Psoas muscle (tissue), 8 donors: ENCODE results near the gene FSIP2. TPM values are rescaled to one million over a fixed set of nuclear protein-coding genes. Genes with fewer than 3 reads are reported as not detected.

ENCODE experiments used
- ATAC-seq, 4 donors: fragments of 200-7000 bp; cut with Tn5 transposase; one replicate each; pipeline ENCODE4 v1.9.1; 2020; ENCODE audit warnings: moderate library complexity in 3 of 4, mild to moderate bottlenecking in 2 of 4
- DNase-seq, 2 donors: peaks; one replicate each; pipeline ENCODE4 v3.0.0-alpha.2; 2020
- H3K27ac ChIP-seq: fragments of 200-600 bp; one replicate; pipeline ENCODE4 v1.8.0; 2022
- H3K27me3 ChIP-seq, 3 donors: fragments of 200-600 bp in 1 of 3; one replicate each; pipeline versions ENCODE4 v1.6.1 to v1.8.0; 2013 to 2022; ENCODE audit warnings: low read length in 2 of 3, mild to moderate bottlenecking in 2 of 3, moderate library complexity in 1 of 3; ENCODE audit not compliant: insufficient read depth in 3 of 3
- H3K36me3 ChIP-seq, 2 donors: fragments of 200-600 bp in 1 of 2; one replicate each; pipeline versions ENCODE4 v1.6.1 to v1.8.0; 2013 to 2022; ENCODE audit warnings: low read depth in 1 of 2, mild to moderate bottlenecking in 1 of 2, moderate library complexity in 1 of 2; ENCODE audit not compliant: insufficient read depth in 1 of 2
- H3K4me1 ChIP-seq: fragments of 200-600 bp; one replicate; pipeline ENCODE4 v1.8.0; 2022
- H3K4me3 ChIP-seq: fragments of 200-600 bp; one replicate; pipeline ENCODE4 v1.8.0; 2022; ENCODE audit warnings: mild to moderate bottlenecking
- H3K9me3 ChIP-seq: fragments of 200-600 bp; one replicate; pipeline ENCODE4 v1.8.0; 2022
- CTCF ChIP-seq: fragments of 200-600 bp; IDR thresholded peaks from one replicate; pipeline ENCODE4 v1.8.0; 2022; ENCODE audit warnings: antibody characterized with exemption
- WGBS, 3 donors: extraction: QIAGEN DNeasy Blood & Tissue Kit; methylation state at CpG; one replicate each; pipeline versions ENCODE4 v1.1.6 to v1.1.7; 2013; 5-methylcytosine and 5-hydroxymethylcytosine counted together
- intact Hi-C, 2 donors: fragments of 100-400 bp; cut with DNase I; formaldehyde crosslinking; loops; one replicate each; pipeline versions ENCODE4 v1.11.0 to v1.14.2; 2022
- polyA plus RNA-seq, 3 donors: library from polyadenylated mRNA; stranded (reverse); fragments of 200-250 nt; gene quantifications; one replicate each; pipeline ENCODE4 v1.2.3, GENCODE V29; 2013
- total RNA-seq, 4 donors: library from RNA; stranded (reverse); fragmentation: NEBNext Ultra II Directional in 2 of 4; extraction: Animal tissue kit (Norgen Biotek cat#: 25700) in 2 of 4; gene quantifications; one replicate each; pipeline versions ENCODE4 v1.2.1 to v1.2.4, GENCODE V29; 2021 to 2023
- donor health status: healthy with polysubstance abuse.
- donor health status: DM: no; HTN: no; CAD: no; lungs with moderate emphysema.
- donor health status: Bipolar disorder and iron deficiency.
- donor health status: healthy.
- donor health status: DM: yes; HTN: yes; CAD: no.
- donor health status: DM: no; HTN: no; CAD: no.
- donor health status: DM: no; HTN: no; CAD: no.
- donor health status: DM: yes; HTN: yes; CAD: no.

The FSIP2 gene
- total and polyA plus RNA-seq, 7 donors, result 0.01 to 0.34 (median 0.06) TPM; not detected in 1

GRCh38 chr2:185757356-185757755, 18.8 kb downstream of the FSIP2 start:
- Histone ChIP-seq H3K36me3 (no peaks in the 10 kb centered on the region), H3K4me1 (no peaks in the 10 kb centered on the region), H3K4me3 (no peak overlapping the region), H3K27me3 (no peaks in the 10 kb centered on the region), H3K9me3 (no peaks in the 10 kb centered on the region), H3K27ac (no peak overlapping the region)
- DNase-seq, result no peak
- no peak for TF ChIP-seq CTCF
- intact Hi-C loops, result no loop called here
- ATAC-seq, result no peak

GRCh38 chr2:185771396-185771795, 32.8 kb downstream of the FSIP2 start:
- Histone ChIP-seq H3K4me1 (no peaks in the 10 kb centered on the region), H3K9me3 (peaks cover 41% of the 10 kb centered on the region), H3K36me3 (no peaks in the 10 kb centered on the region), H3K27me3 (no peaks in the 10 kb centered on the region), H3K4me3 (no peak overlapping the region), H3K27ac (no peak overlapping the region)
- no peak for TF ChIP-seq CTCF
- ATAC-seq, result no peak
- intact Hi-C loops, result no loop called here
- no peak for DNase-seq

GRCh38 chr2:185780890-185781289, 42.3 kb downstream of the FSIP2 start:
- Histone ChIP-seq H3K27ac (no peak overlapping the region), H3K4me3 (no peak overlapping the region), H3K4me1 (no peaks in the 10 kb centered on the region), H3K36me3 (no peaks in the 10 kb centered on the region), H3K27me3 (no peaks in the 10 kb centered on the region), H3K9me3 (no peaks in the 10 kb centered on the region)
- no peak for DNase-seq
- TF ChIP-seq CTCF, result no peak
- intact Hi-C loops, result no loop called here
- no peak for ATAC-seq
- 78 to 84% (median 81%) methylated on average over 2 of the region's 2 CpGs for WGBS, 3 donors

GRCh38 chr2:185782223-185782769, 43.7 kb downstream of the FSIP2 start:
- Histone ChIP-seq H3K27ac (no peak overlapping the region), H3K4me1 (no peaks in the 10 kb centered on the region), H3K36me3 (no peaks in the 10 kb centered on the region), H3K27me3 (no peaks in the 10 kb centered on the region), H3K4me3 (no peak overlapping the region), H3K9me3 (no peaks in the 10 kb centered on the region)
- ATAC-seq, result no peak
- WGBS, 3 donors, result 76 to 85% (median 77%) methylated on average over 4 of the region's 4 CpGs
- no peak for DNase-seq
- intact Hi-C loops, result no loop called here
- TF ChIP-seq CTCF, result no peak

GRCh38 chr2:185785156-185785555, 46.6 kb downstream of the FSIP2 start:
- no peak overlapping the region for H3K27ac ChIP-seq
- H3K36me3 ChIP-seq, result no peaks in the 10 kb centered on the region
- no peaks in the 10 kb centered on the region for H3K4me1 ChIP-seq
- DNase-seq, result no peak
- no peaks in the 10 kb centered on the region for H3K9me3 ChIP-seq
- no peaks in the 10 kb centered on the region for H3K27me3 ChIP-seq
- TF ChIP-seq CTCF, result no peak
- ATAC-seq, result no peak
- intact Hi-C loops, result no loop called here
- H3K4me3 ChIP-seq, result no peak overlapping the region
